NT2/D1 (cell line): Measurements from ENCODE around the gene RPAP2.

Source experiments
- DNase-seq: peaks from one replicate; pipeline ENCODE4 v3.0.0-alpha.2; 2011; ENCODE audit warnings: low read depth, low spot score
- H3K27me3 ChIP-seq: 2 replicates; pipeline ENCODE4 v1.6.0; 2011; ENCODE audit warnings: mild to moderate bottlenecking; ENCODE audit not compliant: insufficient read length, insufficient read depth
- H3K36me3 ChIP-seq: 2 replicates; pipeline ENCODE4 v1.6.1; 2011; ENCODE audit warnings: mild to moderate bottlenecking, low read length, mixed read lengths; ENCODE audit not compliant: insufficient read depth, insufficient read length
- H3K4me1 ChIP-seq: 2 replicates; pipeline ENCODE4 v1.5.1; 2011; ENCODE audit not compliant: insufficient read depth, insufficient read length
- H3K4me3 ChIP-seq: 2 replicates; pipeline ENCODE4 v1.5.1; 2011; ENCODE audit warnings: low read depth; ENCODE audit not compliant: insufficient read length
- H3K9ac ChIP-seq: 2 replicates; pipeline ENCODE4 v1.6.0; 2011; ENCODE audit warnings: low read depth; ENCODE audit not compliant: insufficient read length
- H3K9me3 ChIP-seq: 2 replicates; pipeline ENCODE4 v1.5.1; 2011; ENCODE audit warnings: mild to moderate bottlenecking, low read length; ENCODE audit not compliant: insufficient read depth
- SUZ12 ChIP-seq: IDR thresholded peaks from 2 replicates; pipeline ENCODE4 v1.6.1; 2011; ENCODE audit not compliant: insufficient read length, insufficient read depth; ENCODE audit errors: extremely low read depth
- YY1 ChIP-seq: IDR thresholded peaks from 2 replicates; pipeline ENCODE4 v1.6.1; 2011; ENCODE audit not compliant: insufficient read length, insufficient read depth
- ZNF274 ChIP-seq: IDR thresholded peaks from 2 replicates; pipeline ENCODE4 v1.6.1; 2011; ENCODE audit warnings: mild to moderate bottlenecking, low read depth, low read length

RPAP2 gene

DNA sequence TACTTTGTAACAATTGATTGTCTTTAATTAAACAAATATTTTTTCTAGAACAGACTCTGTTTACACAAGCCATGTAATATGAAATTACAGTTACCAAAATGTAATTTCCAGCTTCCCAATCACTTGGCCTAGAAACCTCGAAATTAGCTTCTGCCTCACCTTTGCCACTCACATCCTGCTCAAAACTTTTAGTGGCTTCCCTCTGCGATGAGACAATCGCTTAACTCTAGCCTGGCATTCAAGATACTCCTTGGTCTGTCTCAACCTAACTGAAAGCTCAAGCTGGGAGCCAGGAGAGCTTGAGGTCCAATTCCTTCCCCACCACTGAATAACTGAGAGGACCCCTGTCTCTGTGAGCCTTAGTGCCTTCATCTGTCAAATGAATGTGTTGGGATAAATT lies 145.0 kb downstream of the RPAP2 start:
- H3K4me3 ChIP-seq: no peak overlapping the region
- TF ChIP-seq SUZ12 (no peak), ZNF274 (no peak), YY1 (no peak)
- DNase-seq: no peak
- H3K9ac ChIP-seq: no peak overlapping the region
- peaks cover 5% of the 10 kb centered on the region for H3K4me1 ChIP-seq
- no peaks in the 10 kb centered on the region for H3K36me3 ChIP-seq
- no peaks in the 10 kb centered on the region for H3K27me3 ChIP-seq
- H3K9me3 ChIP-seq: no peaks in the 10 kb centered on the region

DNA sequence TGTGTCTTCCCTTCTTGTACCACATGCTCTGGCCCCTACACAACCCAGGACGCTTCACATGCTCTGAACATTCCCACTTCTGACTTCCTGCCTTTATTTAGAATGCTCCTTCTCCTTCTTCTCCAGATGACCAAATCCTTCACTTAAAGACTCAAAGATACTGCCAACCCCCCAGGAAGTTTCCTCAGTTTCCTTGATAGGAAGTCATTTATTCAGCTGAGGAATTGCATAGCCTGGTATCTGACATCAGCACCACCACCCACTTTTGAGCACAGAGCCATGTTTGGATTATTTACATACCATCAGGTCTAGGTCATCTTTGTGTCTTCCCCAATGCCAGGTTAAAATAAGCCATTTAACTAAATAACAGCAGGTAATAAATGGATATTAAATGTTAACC lies 145.5 kb downstream of the RPAP2 start:
- Histone ChIP-seq H3K4me3 (no peak overlapping the region), H3K4me1 (peaks cover 5% of the 10 kb centered on the region), H3K9ac (no peak overlapping the region), H3K27me3 (no peaks in the 10 kb centered on the region), H3K9me3 (no peaks in the 10 kb centered on the region), H3K36me3 (no peaks in the 10 kb centered on the region)
- no peak for TF ChIP-seq SUZ12
- no peak for TF ChIP-seq ZNF274
- no peak for TF ChIP-seq YY1
- DNase-seq: no peak

DNA sequence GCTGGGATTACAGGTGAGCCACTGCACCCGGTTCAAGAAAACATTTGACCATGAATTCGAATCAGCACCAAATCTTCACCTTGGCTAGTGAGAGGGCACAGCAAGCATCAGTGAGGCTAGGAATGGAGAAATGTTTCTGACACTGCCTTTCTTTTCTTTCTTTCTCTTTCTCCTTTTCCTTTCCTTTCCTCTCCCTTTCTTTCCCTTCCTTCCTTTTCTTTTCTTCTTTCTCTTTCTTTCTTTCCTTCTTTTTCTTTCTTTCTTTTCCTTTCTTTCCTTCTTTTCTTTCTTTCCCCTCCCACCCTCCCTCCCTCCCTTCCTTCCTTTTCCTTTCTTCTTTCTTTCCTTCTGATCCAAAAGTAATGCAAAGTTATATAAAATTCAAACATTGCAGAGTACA lies 147.0 kb downstream of the RPAP2 start:
- no peaks in the 10 kb centered on the region for H3K9me3 ChIP-seq
- no peak for DNase-seq
- H3K36me3 ChIP-seq: no peaks in the 10 kb centered on the region
- no peaks in the 10 kb centered on the region for H3K27me3 ChIP-seq
- peaks cover 5% of the 10 kb centered on the region for H3K4me1 ChIP-seq
- H3K9ac ChIP-seq: no peak overlapping the region
- TF ChIP-seq ZNF274 (no peak), SUZ12 (no peak), YY1 (no peak)
- no peak overlapping the region for H3K4me3 ChIP-seq

DNA sequence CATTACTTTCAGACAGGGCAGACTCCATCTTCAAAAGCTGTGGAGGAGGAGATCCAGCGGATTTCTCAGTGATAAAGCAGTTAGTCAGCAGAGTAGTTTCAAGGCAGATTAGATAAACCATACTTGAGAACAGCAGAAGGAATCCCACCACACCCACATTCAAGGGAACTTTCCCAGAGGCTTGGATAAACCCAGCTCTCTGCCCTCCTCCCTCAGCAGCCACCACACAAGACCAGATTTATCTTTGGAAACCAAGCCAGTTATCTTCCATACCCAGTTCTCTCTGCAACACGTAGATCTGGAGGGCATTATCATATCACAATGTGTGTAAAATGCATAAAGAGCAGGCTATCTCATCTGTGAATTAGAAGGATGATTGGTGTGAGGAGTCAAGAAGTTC lies 147.7 kb downstream of the RPAP2 start:
- Histone ChIP-seq H3K36me3 (no peaks in the 10 kb centered on the region), H3K9ac (no peak overlapping the region), H3K27me3 (no peaks in the 10 kb centered on the region), H3K4me3 (no peak overlapping the region), H3K4me1 (peaks cover 5% of the 10 kb centered on the region), H3K9me3 (no peaks in the 10 kb centered on the region)
- TF ChIP-seq YY1 (no peak), SUZ12 (no peak), ZNF274 (no peak)
- no peak for DNase-seq

DNA sequence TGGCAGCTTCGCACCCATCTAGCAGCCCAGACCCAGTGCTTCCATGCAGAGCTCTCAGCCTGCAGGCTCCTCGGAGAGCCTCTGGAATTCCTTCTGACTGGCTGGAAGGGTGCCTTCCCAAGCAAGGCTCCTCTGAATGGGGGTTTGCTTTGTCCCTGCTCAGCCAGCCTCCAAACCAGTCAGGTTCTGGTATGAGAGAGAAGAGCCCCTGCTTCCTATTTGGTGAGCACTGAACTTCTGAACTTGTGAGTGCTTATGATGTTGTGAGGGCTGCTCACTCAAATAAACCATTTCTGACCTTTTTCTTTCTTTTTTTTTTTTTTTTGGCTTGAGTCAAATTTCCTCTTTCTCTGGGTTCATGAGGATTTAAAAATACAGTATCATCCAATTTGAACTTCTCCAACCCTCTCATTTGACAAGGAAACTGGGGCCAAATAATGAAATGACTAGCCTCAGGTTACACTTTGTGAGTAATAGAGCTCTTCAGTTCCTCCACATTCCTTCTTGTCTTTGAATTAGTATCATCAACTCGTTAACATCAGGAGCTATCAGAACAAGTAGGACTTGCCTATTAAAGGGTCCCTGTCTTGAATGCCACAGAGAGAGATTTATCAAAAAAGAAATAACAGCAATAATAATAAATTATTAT lies 148.3 kb downstream of the RPAP2 start:
- no peak overlapping the region for H3K4me3 ChIP-seq
- H3K4me1 ChIP-seq: peaks cover 5% of the 10 kb centered on the region
- no peaks in the 10 kb centered on the region for H3K9me3 ChIP-seq
- H3K9ac ChIP-seq: no peak overlapping the region
- no peak for DNase-seq
- H3K36me3 ChIP-seq: no peaks in the 10 kb centered on the region
- no peaks in the 10 kb centered on the region for H3K27me3 ChIP-seq
- TF ChIP-seq YY1 (no peak), SUZ12 (no peak), ZNF274 (no peak)

DNA sequence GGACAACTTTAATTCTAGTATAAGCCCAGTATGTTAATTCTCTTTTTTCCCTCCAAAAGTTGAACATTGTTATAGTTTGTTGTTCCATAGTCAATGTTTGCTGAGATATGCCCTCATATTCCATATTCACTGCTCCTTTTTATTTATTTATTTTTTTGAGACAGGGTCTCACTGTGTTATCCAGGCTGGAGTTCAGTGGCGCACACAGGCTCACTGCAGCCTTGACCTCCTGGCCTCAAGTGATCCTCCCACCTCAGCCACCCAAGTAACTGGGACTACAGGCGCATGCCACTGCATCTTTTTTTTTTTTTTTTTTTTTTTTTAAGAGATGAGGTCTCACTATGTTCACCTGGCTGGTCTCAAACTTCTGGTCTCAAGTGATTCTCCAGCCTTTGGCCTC lies 149.1 kb downstream of the RPAP2 start:
- Histone ChIP-seq H3K27me3 (no peaks in the 10 kb centered on the region), H3K36me3 (no peaks in the 10 kb centered on the region), H3K4me1 (peaks cover 5% of the 10 kb centered on the region), H3K9me3 (no peaks in the 10 kb centered on the region), H3K9ac (no peak overlapping the region), H3K4me3 (no peak overlapping the region)
- DNase-seq: no peak
- TF ChIP-seq SUZ12 (no peak), YY1 (no peak), ZNF274 (no peak)
